WERI-Rb-1 (cell line): ENCODE data around the gene DNAH10.

Experiments
- DNase-seq: peaks from one replicate; pipeline ENCODE4 v3.0.0-alpha.2; 2020
- H3K27ac ChIP-seq: fragments of 250-450 bp; sonication (Bioruptor Pico); 2 replicates; pipeline ENCODE4 v1.5.1; 2020; ENCODE audit warnings: mild to moderate bottlenecking, moderate library complexity
- H3K27me3 ChIP-seq: fragments of 250-450 bp; sonication (Bioruptor Pico); 2 replicates; pipeline ENCODE4 v1.5.1; 2021; ENCODE audit warnings: mild to moderate bottlenecking, low read depth, moderate library complexity; ENCODE audit not compliant: insufficient read depth, severe bottlenecking
- H3K36me3 ChIP-seq: fragments of 250-450 bp; sonication (Bioruptor Pico); 2 replicates; pipeline ENCODE4 v1.5.1; 2020; ENCODE audit warnings: mild to moderate bottlenecking, moderate library complexity
- H3K4me3 ChIP-seq: 2 replicates; pipeline ENCODE4 v1.5.1; 2011; ENCODE audit warnings: low read depth, mild to moderate bottlenecking, control low read depth, low read length
- H3K9me3 ChIP-seq: fragments of 250-450 bp; sonication (Bioruptor Pico); 2 replicates; pipeline ENCODE4 v1.5.1; 2021; ENCODE audit warnings: mild to moderate bottlenecking, moderate library complexity; ENCODE audit not compliant: severe bottlenecking
- CTCF ChIP-seq: IDR thresholded peaks from 2 replicates; pipeline ENCODE4 v1.5.1; 2011; ENCODE audit warnings: low read depth, mild to moderate bottlenecking, control low read depth, inconsistent platforms, low read length

DNAH10 gene

GRCh38 chr12:123847876-123848275 is 85.8 kb downstream of the DNAH10 start:
- Histone ChIP-seq H3K9me3 (no peaks in the 10 kb centered on the region), H3K27ac (no peak overlapping the region), H3K36me3 (no peaks in the 10 kb centered on the region), H3K4me3 (no peak overlapping the region), H3K27me3 (no peaks in the 10 kb centered on the region)
- TF ChIP-seq CTCF: no peak
- no peak for DNase-seq

GRCh38 chr12:123849517-123849916 is 87.4 kb downstream of the DNAH10 start:
- no peak for TF ChIP-seq CTCF
- DNase-seq: no peak
- Histone ChIP-seq H3K27me3 (no peaks in the 10 kb centered on the region), H3K4me3 (no peak overlapping the region), H3K9me3 (no peaks in the 10 kb centered on the region), H3K36me3 (no peaks in the 10 kb centered on the region), H3K27ac (no peak overlapping the region)

GRCh38 chr12:123850246-123851134 is 88.4 kb downstream of the DNAH10 start:
- Histone ChIP-seq H3K27me3 (no peaks in the 10 kb centered on the region), H3K36me3 (no peaks in the 10 kb centered on the region), H3K9me3 (no peaks in the 10 kb centered on the region), H3K4me3 (no peak overlapping the region), H3K27ac (no peak overlapping the region)
- DNase-seq: no peak
- no peak for TF ChIP-seq CTCF

- no peak overlapping the region for H3K27ac ChIP-seq
- no peaks in the 10 kb centered on the region for H3K9me3 ChIP-seq
- no peaks in the 10 kb centered on the region for H3K27me3 ChIP-seq
- TF ChIP-seq CTCF: no peak
- no peaks in the 10 kb centered on the region for H3K36me3 ChIP-seq
- no peak overlapping the region for H3K4me3 ChIP-seq
- no peak for DNase-seq
Measured at GRCh38 chr12:123853396-123854070, 91.4 kb downstream of the DNAH10 start.

GRCh38 chr12:123854232-123854631 is 92.1 kb downstream of the DNAH10 start:
- Histone ChIP-seq H3K4me3 (no peak overlapping the region), H3K27ac (no peak overlapping the region), H3K36me3 (no peaks in the 10 kb centered on the region), H3K27me3 (no peaks in the 10 kb centered on the region), H3K9me3 (no peaks in the 10 kb centered on the region)
- DNase-seq: no peak
- no peak for TF ChIP-seq CTCF
